GM12801 (cell line): Measurements from ENCODE around the gene PLCB1.

Source experiments
- CTCF ChIP-seq: IDR thresholded peaks from one replicate; pipeline ENCODE4 v1.5.1; 2011; ENCODE audit warnings: control low read depth; ENCODE audit not compliant: insufficient read length; ENCODE audit errors: extremely low read depth

The PLCB1 gene

GRCh38 chr20:8583012-8583565 lies 451.0 kb downstream of the PLCB1 start:
- TF ChIP-seq CTCF, result no peak

DNA sequence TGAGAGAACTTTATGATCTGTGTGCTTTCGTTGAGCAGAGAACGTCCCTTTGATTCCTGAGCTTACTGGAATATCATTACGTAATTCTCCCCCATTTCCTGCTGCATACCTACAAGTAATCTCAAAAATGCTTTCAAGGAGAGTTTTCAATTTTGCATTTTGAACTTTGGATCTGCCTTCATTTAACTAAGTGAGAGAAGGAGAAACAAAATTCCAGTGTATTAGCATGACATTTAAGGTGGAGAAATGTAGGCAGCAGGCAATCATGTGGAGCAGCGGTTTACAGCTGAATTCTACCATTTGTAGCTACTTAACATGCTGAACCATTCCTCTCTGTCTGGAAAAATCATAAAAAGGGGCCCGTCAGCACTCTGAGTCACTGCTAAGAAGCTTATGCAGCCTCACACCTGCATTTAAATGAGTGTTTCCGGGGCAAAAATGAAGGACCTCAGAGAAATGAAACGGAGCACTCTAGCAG lies 451.5 kb downstream of the PLCB1 start:
- no peak for TF ChIP-seq CTCF

DNA sequence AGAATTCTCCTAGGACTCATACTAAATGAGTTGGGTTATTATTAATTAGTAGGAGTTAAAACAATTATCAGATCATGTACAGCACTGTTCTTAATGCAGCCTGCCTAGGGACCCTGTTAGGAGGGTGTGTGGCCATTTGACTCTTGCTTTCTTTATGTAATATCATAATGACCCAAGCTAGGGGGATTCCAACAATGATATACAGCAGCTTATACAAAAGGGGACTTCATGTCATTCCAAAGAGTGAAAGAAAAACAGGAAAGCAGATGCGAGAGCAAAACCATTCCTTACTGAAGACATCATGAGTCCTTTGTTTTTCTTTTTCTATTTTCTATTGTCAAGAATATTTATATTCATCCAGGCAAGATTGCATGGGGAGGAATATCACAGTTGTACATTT lies 455.2 kb downstream of the PLCB1 start:
- TF ChIP-seq CTCF, result no peak

DNA sequence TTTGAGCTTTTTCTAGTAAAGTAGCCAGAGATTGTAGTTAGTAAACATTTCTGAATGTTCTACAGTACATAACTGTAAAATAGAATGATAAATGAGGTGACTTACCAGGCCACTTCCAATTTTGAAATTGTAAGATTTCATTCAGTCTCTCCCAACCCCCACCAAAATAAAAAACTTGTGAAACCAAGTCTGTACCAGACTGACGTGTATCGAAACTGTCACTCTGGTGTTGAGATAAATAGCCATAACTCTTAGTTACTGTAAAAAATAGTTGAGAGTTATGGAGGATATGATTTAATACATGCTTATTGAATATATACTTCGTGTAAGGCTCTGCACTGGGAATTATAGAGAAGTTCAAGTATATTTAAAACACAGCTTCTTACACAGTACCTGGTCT lies 455.7 kb downstream of the PLCB1 start:
- TF ChIP-seq CTCF, result no peak

- no peak for TF ChIP-seq CTCF
Observed at GRCh38 chr20:8589956-8590355, 457.9 kb downstream of the PLCB1 start.

DNA sequence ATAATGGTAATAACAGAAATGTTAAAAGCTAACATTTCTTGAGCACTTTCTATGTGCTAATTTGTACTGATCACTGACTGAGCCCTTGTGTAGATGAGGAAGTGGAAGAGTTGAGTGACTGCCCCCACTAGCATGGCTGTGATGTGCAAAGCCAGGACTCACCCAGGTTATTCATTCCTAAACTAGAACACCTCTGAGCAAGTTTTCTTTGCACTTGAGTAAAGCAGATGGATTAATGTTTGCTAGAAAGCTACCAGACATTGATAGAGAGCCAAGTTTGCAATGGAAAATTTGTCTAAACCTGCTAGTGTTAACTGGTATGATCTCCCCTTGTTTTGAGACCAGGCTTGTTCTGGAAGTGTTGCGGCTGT lies 469.5 kb downstream of the PLCB1 start:
- TF ChIP-seq CTCF, result no peak

GRCh38 chr20:8602389-8603116 lies 470.5 kb downstream of the PLCB1 start:
- no peak for TF ChIP-seq CTCF
